HEK293 (cell line): ENCODE measurements around the gene GAP43.

Experiments used
- CTCF ChIA-PET: fragments of 350-600 bp; formaldehyde crosslinking; extraction: SDS; loops from one replicate; lab custom pipeline; 2021; ENCODE audit warnings: antibody characterized with exemption; lab: Yijun Ruan, JAX
- POLR2A ChIA-PET: fragments of 300-600 bp; formaldehyde crosslinking; extraction: SDS; loops from one replicate; lab custom pipeline; 2020; ENCODE audit warnings: antibody characterized with exemption, inconsistent platforms; lab: Yijun Ruan, JAX
- H3K27ac ChIP-seq: fragments of 200-500 bp; sonication (Bioruptor generic); 2 replicates; pipeline ENCODE4 v1.5.1; 2014; ENCODE audit warnings: low read depth, low read length, control low read depth, inconsistent platforms; ENCODE audit errors: extremely low read depth
- H3K36me3 ChIP-seq, 2 experiments: fragments of 200-500 bp in 1 of 2; sonication (Bioruptor generic) in 1 of 2; 1 replicate in 1 of 2; 2 replicates in 1 of 2; pipeline ENCODE4 v1.5.1; 2014 to 2017; ENCODE audit warnings: inconsistent platforms in 2 of 2, low read length in 2 of 2; ENCODE audit not compliant: control insufficient read depth in 2 of 2, insufficient read depth in 1 of 2
- H3K4me1 ChIP-seq: fragments of 200-500 bp; sonication (Bioruptor generic); 2 replicates; pipeline ENCODE4 v1.5.1; 2014; ENCODE audit warnings: mild to moderate bottlenecking, low read length, inconsistent platforms; ENCODE audit not compliant: control insufficient read depth, insufficient read depth
- H3K4me3 ChIP-seq: 2 replicates; pipeline ENCODE4 v1.5.1; 2011; ENCODE audit warnings: low read depth, mild to moderate bottlenecking, control low read depth, low read length, moderate library complexity
- H3K9me3 ChIP-seq: fragments of 200-500 bp; sonication (Bioruptor generic); 2 replicates; pipeline ENCODE4 v1.5.1; 2014; ENCODE audit warnings: low read depth, low read length, inconsistent platforms; ENCODE audit not compliant: control insufficient read depth, insufficient read depth
- CTCF ChIP-seq: fragments of 450-650 bp; formaldehyde crosslinking; IDR thresholded peaks from 2 replicates; pipeline ENCODE4 v1.5.1; 2016; ENCODE audit warnings: missing biosample characterization, missing genetic modification characterization
- OSR2 ChIP-seq: fragments of 450-650 bp; formaldehyde crosslinking; IDR thresholded peaks from 2 replicates; pipeline ENCODE4 v1.5.1; 2016; ENCODE audit warnings: missing biosample characterization, missing genetic modification characterization
- RBAK ChIP-seq: fragments of 450-650 bp; formaldehyde crosslinking; IDR thresholded peaks from 2 replicates; pipeline ENCODE4 v1.5.1; 2016; ENCODE audit warnings: missing biosample characterization, missing genetic modification characterization
- ZBTB17 ChIP-seq: fragments of 450-650 bp; formaldehyde crosslinking; IDR thresholded peaks from 2 replicates; pipeline ENCODE4 v1.5.1; 2016; ENCODE audit warnings: missing biosample characterization, missing genetic modification characterization
- ZFP37 ChIP-seq: fragments of 450-650 bp; formaldehyde crosslinking; IDR thresholded peaks from 2 replicates; pipeline ENCODE4 v1.5.1; 2016; ENCODE audit warnings: missing biosample characterization, missing genetic modification characterization
- ZNF10 ChIP-seq: fragments of 450-650 bp; formaldehyde crosslinking; IDR thresholded peaks from 2 replicates; pipeline ENCODE4 v1.5.1; 2017; ENCODE audit warnings: missing biosample characterization, missing genetic modification characterization
- ZNF121 ChIP-seq: fragments of 450-650 bp; formaldehyde crosslinking; IDR thresholded peaks from 2 replicates; pipeline ENCODE4 v1.5.1; 2016; ENCODE audit warnings: missing biosample characterization, missing genetic modification characterization
- ZNF155 ChIP-seq: fragments of 450-650 bp; formaldehyde crosslinking; IDR thresholded peaks from 2 replicates; pipeline ENCODE4 v1.5.1; 2016; ENCODE audit warnings: missing biosample characterization, missing genetic modification characterization
- ZNF18 ChIP-seq: fragments of 450-650 bp; formaldehyde crosslinking; IDR thresholded peaks from 2 replicates; pipeline ENCODE4 v1.5.1; 2016; ENCODE audit warnings: missing biosample characterization, missing genetic modification characterization
- ZNF214 ChIP-seq: fragments of 450-650 bp; formaldehyde crosslinking; IDR thresholded peaks from 2 replicates; pipeline ENCODE4 v1.5.1; 2017; ENCODE audit warnings: missing biosample characterization, mild to moderate bottlenecking, missing genetic modification characterization, borderline replicate concordance
- ZNF26 ChIP-seq: fragments of 450-650 bp; formaldehyde crosslinking; IDR thresholded peaks from 2 replicates; pipeline ENCODE4 v1.5.1; 2016; ENCODE audit warnings: missing biosample characterization, missing genetic modification characterization
- ZNF350 ChIP-seq: fragments of 450-650 bp; formaldehyde crosslinking; IDR thresholded peaks from 2 replicates; pipeline ENCODE4 v1.5.0; 2017; ENCODE audit warnings: missing biosample characterization, mild to moderate bottlenecking, missing genetic modification characterization
- ZNF366 ChIP-seq: fragments of 450-650 bp; formaldehyde crosslinking; conservative IDR thresholded peaks from 2 replicates; pipeline ENCODE4 v1.5.1; 2016; ENCODE audit warnings: missing biosample characterization, missing genetic modification characterization
- ZNF394 ChIP-seq: fragments of 450-650 bp; formaldehyde crosslinking; IDR thresholded peaks from 2 replicates; pipeline ENCODE4 v1.5.1; 2016; ENCODE audit warnings: missing biosample characterization, missing genetic modification characterization, mild to moderate bottlenecking, moderate library complexity, borderline replicate concordance
- ZNF548 ChIP-seq: fragments of 450-650 bp; formaldehyde crosslinking; IDR thresholded peaks from 2 replicates; pipeline ENCODE4 v1.5.1; 2016; ENCODE audit warnings: missing biosample characterization, missing genetic modification characterization
- ZNF558 ChIP-seq: fragments of 450-650 bp; formaldehyde crosslinking; IDR thresholded peaks from 2 replicates; pipeline ENCODE4 v1.5.1; 2016; ENCODE audit warnings: missing biosample characterization, missing genetic modification characterization
- ZNF670 ChIP-seq: fragments of 450-650 bp; formaldehyde crosslinking; IDR thresholded peaks from 2 replicates; pipeline ENCODE4 v1.5.1; 2016; ENCODE audit warnings: missing biosample characterization, missing genetic modification characterization, low read depth
- ZNF785 ChIP-seq: fragments of 450-650 bp; formaldehyde crosslinking; IDR thresholded peaks from 2 replicates; pipeline ENCODE4 v1.5.1; 2016; ENCODE audit warnings: missing biosample characterization, missing genetic modification characterization
- ZNF791 ChIP-seq: fragments of 450-650 bp; formaldehyde crosslinking; IDR thresholded peaks from 2 replicates; pipeline ENCODE4 v1.5.1; 2016; ENCODE audit warnings: missing biosample characterization, missing genetic modification characterization
- ZNF830 ChIP-seq: fragments of 450-650 bp; IDR thresholded peaks from 2 replicates; pipeline ENCODE4 v1.5.0; 2018; ENCODE audit warnings: missing biosample characterization, missing genetic modification characterization, low read depth, mild to moderate bottlenecking, moderate library complexity

The GAP43 gene

GRCh38 chr3:115626721-115627120 lies 3.4 kb downstream of the GAP43 start (continued):
- no peak for TF ChIP-seq CTCF (tag by site-specific recombination)
- no peak for TF ChIP-seq ZNF155 (tag by site-specific recombination)
- no peak for TF ChIP-seq ZNF670
- no peak for TF ChIP-seq ZNF10 (tag by site-specific recombination)
- TF ChIP-seq ZNF121, result no peak
- no peak for TF ChIP-seq ZNF548 (tag by site-specific recombination)
- TF ChIP-seq ZNF791, result no peak

- Histone ChIP-seq H3K4me3 (no peak overlapping the region), H3K9me3 (no peaks in the 10 kb centered on the region), H3K36me3 (no peaks in the 10 kb centered on the region)
- CTCF ChIA-PET, result interaction anchor here (0.7 kb wide), 1 partner anchor 190 kb away, joined by 3 read pairs; no protein-coding TSS in a partner anchor
- TF ChIP-seq OSR2 (tag by site-specific recombination) (no peak), ZNF350 (tag by site-specific recombination) (no peak), ZNF830 (tag by site-specific recombination) (no peak), ZNF366 (tag by site-specific recombination) (no peak), ZNF558 (tag by site-specific recombination) (no peak), ZNF394 (tag by site-specific recombination) (no peak), ZNF26 (tag by site-specific recombination) (no peak), RBAK (tag by site-specific recombination) (no peak), ZNF18 (no peak), ZFP37 (no peak), ZNF214 (tag by site-specific recombination) (no peak), ZBTB17 (tag by site-specific recombination) (no peak), ZNF785 (tag by site-specific recombination) (no peak)
- TF ChIP-seq, all 188 proteins: peak for 0
- POLR2A ChIA-PET, result interaction anchor here (0.6 to 0.7 kb wide), 2 partner anchors 141 to 209 kb away, joined by 5 to 6 read pairs; no protein-coding TSS in a partner anchor
- H3K4me1 ChIP-seq, result peaks cover 8% of the 10 kb centered on the region; the same call in 1 of the 2 replicates
- H3K27ac ChIP-seq, result no peak overlapping the region
These were observed 4.1 kb downstream of the GAP43 start for GRCh38 chr3:115627180-115628074.
